Measurements from ENCODE around the gene TTLL10.
"Not testable (repeated sequence)": the region's sequence is repeated elsewhere in the genome, so short reads cannot be mapped to it uniquely, and the experiment has no call there.

The TTLL10 gene

DNA sequence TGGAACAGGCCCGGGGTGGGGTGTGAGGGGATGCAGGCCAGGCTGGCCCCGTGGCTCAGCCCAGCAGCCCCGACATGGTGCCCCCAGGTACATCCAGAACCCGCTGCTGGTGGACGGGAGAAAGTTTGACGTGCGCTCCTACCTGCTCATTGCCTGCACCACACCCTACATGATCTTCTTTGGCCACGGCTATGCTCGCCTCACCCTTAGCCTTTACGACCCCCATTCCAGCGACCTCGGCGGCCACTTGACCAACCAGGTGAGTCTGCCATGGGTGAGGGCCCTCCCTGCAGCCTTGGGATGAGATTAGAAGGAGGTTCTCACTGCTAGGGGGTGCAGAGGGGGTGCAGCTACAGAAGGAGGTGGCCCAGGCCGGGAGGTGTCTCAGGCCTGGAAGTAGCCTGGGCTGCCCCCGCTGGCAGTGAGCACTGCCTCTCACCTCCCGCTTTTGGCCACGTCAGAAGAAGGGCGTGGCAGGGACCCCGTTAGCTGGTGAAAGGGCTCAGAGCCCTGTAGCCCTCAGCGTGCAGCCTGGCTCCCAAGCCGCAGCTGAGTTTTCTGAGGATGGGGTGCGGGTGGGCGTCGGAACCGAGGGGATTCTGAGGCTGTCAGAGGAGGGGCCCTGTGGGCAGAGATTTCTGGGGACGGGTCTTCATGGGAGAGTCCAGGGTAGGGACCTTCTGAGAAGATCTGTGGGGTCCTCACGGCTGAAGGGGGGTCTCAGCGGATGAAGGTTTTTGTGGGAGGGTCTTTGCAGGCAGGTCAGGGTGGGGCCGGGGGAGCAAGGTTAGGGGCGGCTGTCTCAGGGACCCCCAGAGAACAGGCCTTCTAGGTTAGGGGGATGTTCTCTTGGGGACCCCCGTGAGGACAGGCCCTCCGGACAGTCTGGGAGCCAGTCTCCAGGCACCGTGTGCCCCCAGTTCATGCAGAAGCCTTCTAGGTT, 10.4 kb downstream of the TTLL10 start:
- in situ Hi-C loops (cut with MboI; ENCODE audit: low sequenced_read_pairs): no loop called here

GRCh38 chr1:1185101-1185765, 11.6 kb downstream of the TTLL10 start:
- in situ Hi-C loops (cut with MboI; ENCODE audit: low sequenced_read_pairs): no loop called here

GRCh38 chr1:1187938-1188337, 14.3 kb downstream of the TTLL10 start:
- in situ Hi-C loops (cut with MboI; ENCODE audit: low sequenced_read_pairs): no loop called here

DNA sequence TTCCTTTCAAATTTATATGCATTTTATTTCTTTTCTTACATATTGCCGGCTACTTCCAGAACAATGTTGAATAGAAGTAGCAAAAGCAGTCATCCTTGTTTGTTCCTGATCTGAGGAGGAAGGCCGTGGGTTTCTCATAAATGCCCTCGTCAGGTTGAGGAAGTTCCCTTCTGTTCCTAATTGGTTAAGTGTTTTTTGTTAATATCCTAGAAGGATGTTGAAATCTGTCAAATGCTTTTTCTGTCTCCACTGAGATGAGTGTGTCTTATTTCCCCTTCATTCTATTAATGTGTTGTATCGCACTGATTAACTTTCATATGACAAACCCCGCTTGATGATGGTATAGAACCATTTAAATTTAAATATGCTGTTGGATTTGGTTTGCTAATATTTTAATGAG, 15.4 kb downstream of the TTLL10 start:
- in situ Hi-C loops (cut with MboI; ENCODE audit: low sequenced_read_pairs): no loop called here

GRCh38 chr1:1191734-1192133, 18.1 kb downstream of the TTLL10 start:
- in situ Hi-C loops (cut with MboI; ENCODE audit: low sequenced_read_pairs): no loop called here

DNA sequence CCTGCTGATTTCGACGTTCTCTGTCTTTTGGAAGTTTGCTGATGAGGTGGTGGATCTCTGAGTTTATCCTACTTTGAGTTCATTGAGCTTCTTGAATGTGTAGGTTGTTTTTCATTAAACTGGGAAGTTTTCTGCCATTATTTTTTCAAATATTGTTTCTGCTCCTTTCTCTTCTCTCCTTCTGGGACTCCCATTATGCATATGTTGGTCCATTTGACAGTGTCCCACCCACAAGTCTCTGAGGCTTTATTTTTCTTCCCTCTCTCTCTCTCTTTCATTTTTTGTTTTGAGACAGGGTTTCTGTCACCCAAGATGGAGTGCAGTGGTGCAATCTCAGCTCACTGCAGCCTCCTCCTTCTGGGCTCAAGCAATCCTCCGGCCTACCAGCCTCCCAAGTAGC, 21.0 kb downstream of the TTLL10 start:
- in situ Hi-C loops (cut with MboI; ENCODE audit: low sequenced_read_pairs): no loop called here

DNA sequence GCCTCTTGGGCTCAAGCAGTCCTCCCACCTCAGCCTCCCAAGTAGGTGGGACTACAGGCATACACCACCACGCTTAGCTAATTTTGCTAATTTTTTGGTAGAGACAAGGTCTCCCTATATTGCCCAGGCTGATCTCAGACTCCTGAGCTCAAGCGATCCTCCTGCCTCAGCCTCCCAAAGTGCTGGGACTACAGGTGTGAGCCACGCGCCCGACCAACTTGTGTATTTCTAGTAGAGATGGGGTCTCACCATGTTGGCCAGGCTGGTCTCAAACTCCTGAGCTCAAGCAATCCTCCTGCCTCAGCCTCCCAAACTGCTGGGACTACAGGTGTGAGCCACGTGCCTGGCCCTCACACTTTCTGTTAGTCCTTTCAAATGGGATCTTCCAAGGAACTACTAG, 22.0 kb downstream of the TTLL10 start:
- in situ Hi-C loops (cut with MboI; ENCODE audit: low sequenced_read_pairs): not testable (repeated sequence)

DNA sequence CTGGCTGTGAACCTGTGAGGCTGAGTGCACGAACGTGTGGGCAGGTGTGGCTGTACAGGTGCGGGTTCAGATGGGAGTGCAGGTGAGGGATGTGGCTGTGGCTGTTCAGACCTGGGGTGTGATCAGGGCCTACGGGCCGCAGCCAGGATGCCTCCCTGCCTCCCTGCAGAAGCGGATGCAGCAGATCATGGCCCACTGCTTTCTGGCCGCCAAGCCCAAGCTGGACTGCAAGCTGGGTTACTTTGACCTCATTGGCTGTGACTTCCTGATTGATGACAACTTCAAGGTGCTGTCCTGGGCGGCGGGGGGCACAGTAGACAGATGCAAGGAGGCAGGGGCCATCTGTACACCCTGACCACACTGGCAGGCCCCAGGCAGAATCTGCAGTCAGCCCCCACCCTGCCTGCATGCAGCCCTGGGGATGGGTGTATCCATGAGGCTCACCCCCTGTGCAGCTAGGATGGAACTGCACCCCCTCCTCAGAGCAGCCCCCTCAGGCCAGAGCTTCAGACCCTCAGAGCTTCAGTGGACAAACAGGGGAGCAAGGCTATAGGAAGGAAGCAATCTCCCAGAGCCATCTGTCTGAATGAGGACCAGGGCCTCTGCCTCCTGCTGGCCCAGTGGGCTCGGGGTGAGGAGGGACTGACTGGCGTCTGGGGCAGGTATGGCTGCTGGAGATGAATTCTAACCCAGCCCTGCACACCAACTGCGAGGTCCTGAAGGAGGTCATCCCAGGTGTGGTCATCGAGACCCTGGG, 22.9 kb downstream of the TTLL10 start:
- in situ Hi-C loops (cut with MboI; ENCODE audit: low sequenced_read_pairs): no loop called here

DNA sequence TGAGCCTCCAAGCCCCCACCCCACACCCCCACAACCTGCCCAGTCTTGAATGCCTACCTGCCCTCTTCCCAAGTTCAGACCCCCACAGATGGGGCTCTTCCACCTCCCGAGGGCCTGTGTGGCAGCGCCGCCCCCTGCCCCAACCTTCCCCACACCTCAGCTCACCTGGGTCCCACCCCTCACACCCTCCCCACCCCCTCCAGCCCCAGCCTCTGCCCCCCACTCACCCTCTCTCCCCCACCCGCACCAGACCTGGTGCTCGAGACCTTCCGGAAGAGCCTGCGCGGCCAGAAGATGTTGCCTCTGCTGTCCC, 23.5 kb downstream of the TTLL10 start:
- in situ Hi-C loops (cut with MboI; ENCODE audit: low sequenced_read_pairs): no loop called here

DNA sequence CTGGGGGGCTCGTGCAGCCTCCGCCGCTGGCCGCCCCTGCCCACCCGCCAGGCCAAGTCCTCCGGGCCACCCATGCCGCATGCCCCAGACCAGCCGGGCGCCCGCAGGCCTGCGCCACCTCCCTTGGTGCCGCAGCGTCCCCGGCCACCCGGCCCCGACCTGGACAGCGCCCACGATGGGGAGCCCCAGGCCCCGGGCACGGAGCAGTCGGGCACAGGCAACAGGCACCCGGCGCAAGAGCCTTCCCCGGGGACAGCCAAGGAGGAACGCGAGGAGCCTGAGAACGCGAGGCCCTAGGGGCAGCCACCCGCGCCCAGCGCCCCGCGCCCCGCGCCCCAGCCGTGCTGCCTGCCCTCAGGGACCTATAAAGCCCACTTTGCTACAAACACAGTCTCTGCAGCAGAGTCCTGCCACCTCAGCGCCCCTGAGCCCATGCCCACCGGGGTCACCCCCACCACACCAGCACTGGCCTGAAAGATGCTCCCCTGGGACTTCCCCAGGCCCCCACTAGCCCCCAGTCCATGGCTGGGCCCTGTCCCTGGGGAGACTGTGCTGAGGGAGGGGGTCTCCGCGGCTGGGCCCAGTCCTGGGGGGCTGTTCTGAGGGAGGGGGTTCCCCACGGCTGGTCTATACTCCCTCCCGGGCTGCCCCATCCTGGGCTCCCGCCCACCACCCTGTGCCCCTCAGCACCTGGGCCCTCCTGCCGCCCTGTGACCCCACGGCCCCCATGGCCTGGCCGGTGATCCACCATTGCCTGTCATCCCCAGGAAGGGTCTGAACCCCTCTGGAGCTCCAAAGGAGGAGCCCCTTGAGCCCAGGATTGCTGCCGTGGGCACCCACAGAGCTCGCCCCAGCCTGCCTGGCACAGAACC, 24.1 kb downstream of the TTLL10 start:
- in situ Hi-C loops (cut with MboI; ENCODE audit: low sequenced_read_pairs): no loop called here

- in situ Hi-C loops (cut with MboI; ENCODE audit: low sequenced_read_pairs): no loop called here
These were observed 24.9 kb downstream of the TTLL10 start for GRCh38 chr1:1198423-1199140.

DNA sequence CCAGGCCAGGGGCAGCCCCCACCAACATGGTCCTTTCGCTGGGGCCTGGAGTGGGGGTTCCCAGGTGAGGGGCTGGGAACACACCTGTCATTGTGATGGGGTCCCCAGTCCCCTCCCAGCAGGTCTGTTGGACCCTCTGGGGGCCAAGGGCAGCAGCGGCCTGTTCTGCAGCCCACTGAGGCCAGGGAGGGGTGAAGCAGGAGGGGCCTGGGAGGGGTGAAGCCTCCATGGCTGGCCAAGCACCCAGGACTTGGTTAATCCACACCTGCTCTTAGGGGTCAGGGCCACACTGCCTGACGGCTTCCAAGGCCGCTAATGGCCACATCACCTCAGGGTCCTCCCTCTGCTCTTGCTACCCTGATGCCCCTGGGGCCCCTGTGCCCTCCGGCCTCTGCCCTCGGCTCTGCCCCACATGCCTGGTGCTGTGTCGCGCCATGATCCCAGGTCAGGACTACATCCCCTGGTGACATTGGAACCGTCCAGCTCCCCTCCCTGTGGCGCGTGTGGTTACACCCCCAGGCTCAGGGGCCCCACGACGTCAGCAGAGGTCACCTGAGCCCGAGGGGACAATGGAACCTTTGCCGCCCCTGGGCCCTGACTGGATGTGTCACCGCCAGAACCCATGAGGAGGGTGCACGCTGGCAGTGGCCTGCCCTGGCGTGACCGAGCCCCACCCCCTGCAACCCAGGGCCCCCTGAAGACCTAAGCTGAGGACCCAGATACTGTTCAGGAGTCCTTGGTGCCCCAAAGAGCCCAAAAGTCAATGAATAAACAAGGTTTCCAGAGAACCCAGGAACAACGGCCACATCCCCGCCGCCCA, 25.7 kb downstream of the TTLL10 start:
- in situ Hi-C loops (cut with MboI; ENCODE audit: low sequenced_read_pairs): no loop called here

GRCh38 chr1:1199961-1200875, 26.5 kb downstream of the TTLL10 start:
- in situ Hi-C loops (cut with MboI; ENCODE audit: low sequenced_read_pairs): no loop called here

DNA sequence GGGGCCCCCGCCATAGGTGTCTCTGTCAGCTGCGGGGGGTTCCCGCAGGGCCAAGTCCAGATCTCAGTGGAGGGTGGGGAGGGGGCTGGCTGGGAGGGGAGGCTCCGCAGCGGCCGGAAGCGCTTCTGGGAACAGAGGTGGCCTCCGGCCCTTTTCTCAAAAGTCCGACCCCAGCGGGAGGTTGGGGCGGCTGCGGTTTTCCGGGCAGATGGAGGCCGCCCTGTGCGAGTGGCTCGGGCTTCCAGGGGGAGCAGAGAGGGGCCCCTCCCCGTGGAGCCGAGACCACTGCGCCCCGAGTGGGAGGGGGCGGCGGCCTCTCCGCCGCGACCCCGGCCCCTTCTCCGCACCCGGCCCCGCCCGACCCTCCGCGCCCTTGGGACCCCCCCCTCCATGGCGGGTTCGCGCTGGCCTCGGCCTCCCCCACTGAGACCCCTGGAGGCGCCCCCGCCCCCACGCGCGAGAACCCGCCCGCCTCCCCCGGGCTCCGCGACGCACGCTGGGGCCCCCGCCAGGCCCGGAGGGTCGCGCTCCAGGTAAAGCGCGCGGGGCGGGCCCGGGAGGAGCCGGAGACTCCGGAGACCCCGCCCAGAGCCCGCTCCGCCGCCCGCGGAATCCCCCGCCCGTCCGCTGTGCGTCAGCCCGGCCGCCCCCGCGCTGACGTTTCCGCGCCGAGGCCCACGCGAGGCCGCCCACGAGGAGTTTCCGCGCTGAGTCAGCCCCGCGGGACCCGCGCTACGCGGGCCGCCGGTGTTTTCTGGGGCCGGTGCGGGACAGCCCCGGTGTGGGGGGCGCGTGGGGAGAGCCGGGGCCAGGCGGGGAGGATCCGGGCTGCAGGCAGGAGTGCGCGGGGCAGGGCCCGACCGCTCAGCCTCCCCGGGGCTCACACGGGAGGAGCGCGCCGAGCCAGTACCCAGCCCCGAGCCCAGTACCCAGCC, 27.5 kb downstream of the TTLL10 start:
- in situ Hi-C loops (cut with MboI; ENCODE audit: low sequenced_read_pairs): no loop called here

- in situ Hi-C loops (cut with MboI; ENCODE audit: low sequenced_read_pairs): no loop called here
These were observed 29.3 kb downstream of the TTLL10 start for GRCh38 chr1:1202831-1203560.

All from HL-60/S4 (cell line).